ENCODE data around the gene PLEKHA5.

DNA sequence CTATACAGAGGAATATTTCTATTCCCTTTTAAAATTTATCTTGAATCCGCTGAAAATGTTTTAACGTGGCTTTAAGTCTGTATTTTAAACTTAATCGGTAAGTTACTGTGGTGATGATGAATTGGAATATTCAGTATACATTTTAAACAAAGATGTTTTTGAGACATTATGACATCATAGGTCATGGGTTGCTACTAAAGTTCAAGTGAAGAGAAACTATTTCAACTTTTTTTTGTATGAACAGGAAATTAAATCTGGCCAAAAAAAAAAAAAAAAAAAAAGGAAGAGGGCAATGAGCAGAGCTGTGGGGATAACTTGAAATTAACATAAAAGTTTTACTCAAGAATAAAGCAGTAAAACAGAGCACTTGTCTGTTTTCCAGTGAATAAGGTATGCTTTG is 109.0 kb downstream of the PLEKHA5 start:
- TF ChIP-seq, protein P1, sequence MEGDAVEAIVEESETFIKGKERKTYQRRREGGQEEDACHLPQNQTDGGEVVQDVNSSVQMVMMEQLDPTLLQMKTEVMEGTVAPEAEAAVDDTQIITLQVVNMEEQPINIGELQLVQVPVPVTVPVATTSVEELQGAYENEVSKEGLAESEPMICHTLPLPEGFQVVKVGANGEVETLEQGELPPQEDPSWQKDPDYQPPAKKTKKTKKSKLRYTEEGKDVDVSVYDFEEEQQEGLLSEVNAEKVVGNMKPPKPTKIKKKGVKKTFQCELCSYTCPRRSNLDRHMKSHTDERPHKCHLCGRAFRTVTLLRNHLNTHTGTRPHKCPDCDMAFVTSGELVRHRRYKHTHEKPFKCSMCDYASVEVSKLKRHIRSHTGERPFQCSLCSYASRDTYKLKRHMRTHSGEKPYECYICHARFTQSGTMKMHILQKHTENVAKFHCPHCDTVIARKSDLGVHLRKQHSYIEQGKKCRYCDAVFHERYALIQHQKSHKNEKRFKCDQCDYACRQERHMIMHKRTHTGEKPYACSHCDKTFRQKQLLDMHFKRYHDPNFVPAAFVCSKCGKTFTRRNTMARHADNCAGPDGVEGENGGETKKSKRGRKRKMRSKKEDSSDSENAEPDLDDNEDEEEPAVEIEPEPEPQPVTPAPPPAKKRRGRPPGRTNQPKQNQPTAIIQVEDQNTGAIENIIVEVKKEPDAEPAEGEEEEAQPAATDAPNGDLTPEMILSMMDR (IDR thresholded peaks at IDR 0.05), result no peak
- TF ChIP-seq POLR2A (IDR thresholded peaks at IDR 0.05), result no peak
